Measurements from ENCODE around the gene STX4.

The STX4 gene, protein sequence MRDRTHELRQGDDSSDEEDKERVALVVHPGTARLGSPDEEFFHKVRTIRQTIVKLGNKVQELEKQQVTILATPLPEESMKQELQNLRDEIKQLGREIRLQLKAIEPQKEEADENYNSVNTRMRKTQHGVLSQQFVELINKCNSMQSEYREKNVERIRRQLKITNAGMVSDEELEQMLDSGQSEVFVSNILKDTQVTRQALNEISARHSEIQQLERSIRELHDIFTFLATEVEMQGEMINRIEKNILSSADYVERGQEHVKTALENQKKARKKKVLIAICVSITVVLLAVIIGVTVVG

GRCh38 chr16:31032736-31033708 lies at the start of gene STX4:
Gene STX4 (plus strand): TSS chr16:31033558. CDS start chr16:31033806, 248 bp downstream.
- DNase-seq (ENCODE audit: low read depth), result peak; percentile 98

GRCh38 chr16:30983898-30984610 lies 49.3 kb upstream of the STX4 start:
- DNase-seq (ENCODE audit: low read depth), result no peak

DNA sequence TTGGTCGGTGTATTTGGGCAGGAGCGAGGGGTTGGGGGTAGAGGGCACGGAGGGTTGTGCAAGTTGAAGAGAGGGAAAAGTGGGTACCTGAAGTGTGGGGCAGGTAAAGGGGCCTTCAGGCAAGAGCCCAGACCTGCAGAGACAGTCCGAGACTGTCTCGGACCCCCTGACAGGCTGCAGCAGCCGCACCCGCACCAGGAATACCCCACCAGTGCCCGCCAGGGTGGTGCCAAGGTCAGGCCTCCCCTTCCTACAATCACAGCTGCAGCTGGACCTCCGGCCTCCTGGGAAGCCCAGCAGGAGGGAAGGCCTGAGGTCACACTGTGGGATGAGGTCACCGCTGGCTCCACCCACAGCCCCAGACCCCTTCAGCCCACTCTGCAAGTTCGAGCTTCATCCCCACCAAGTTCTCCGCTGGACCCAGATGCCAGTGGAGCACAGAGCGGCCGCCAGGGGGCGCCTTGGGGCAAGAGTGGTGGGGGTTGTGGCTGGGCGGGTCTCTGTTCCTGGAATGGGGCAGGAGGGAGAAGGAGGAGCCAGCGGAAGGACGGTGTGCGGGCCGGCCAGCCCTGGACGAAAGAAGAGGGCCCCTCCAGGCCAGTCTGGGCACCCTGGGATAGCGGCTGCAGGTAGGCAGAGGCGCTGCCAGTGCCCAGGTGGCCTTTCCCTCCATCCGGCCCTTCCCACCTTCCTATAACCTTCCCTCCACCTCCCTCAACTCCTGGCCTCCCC lies 48.5 kb upstream of the STX4 start, which contains the start of gene HSD3B7:
HSD3B7 (plus strand) TSS at position 539 of the 732 bp plus-strand sequence. CDS start 452 bp downstream, outside the sequence.
- peak; percentile 70 for DNase-seq (ENCODE audit: low read depth)

GRCh38 chr16:30985401-30986128 lies 47.8 kb upstream of the STX4 start:
- DNase-seq (ENCODE audit: low read depth), result no peak

- DNase-seq (ENCODE audit: low read depth), result no peak
These were observed 47.0 kb upstream of the STX4 start for GRCh38 chr16:30986129-30986991.

DNA sequence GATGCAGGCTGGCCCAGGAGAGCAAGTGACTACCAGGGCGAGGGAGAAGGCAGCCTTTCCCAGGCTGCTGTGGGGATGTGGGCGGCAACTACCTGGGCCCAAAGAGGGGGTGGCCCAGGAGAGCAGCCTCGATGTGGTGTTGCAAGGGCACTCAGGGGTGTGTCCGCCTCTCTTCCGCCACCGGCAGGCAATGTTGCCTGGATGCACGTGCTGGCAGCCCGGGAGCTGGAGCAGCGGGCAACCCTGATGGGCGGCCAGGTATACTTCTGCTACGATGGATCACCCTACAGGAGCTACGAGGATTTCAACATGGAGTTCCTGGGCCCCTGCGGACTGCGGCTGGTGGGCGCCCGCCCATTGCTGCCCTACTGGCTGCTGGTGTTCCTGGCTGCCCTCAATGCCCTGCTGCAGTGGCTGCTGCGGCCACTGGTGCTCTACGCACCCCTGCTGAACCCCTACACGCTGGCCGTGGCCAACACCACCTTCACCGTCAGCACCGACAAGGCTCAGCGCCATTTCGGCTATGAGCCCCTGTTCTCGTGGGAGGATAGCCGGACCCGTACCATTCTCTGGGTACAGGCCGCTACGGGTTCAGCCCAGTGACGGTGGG lies 45.7 kb upstream of the STX4 start:
- DNase-seq (ENCODE audit: low read depth), result no peak

DNA sequence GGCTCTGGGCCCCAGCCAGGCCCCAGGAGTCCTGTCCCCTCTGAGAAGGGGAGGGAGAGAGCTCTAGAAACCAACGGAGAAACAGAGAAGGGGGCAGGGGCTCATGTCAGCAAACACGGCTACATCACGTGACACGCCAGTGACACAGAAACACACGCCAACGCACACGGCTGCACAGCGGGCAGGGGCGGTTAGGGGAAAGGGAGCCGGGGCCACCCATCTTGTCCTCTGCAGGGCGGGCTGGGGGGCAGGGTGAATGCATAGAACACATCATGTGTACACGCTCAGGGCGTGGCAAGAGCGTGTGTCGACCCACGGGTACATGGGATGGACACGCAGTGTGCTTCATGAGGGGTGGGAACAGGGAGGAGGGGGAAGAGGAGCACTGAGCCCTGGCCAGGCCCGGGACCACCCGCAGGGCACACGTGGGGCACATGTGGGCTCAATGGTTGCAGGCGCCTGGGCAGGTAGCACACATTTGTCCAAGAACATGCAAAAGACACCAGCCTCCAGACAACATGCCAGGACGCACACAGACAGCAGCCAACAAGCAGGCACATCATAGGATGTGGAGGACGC lies 43.8 kb upstream of the STX4 start:
- no peak for DNase-seq (ENCODE audit: low read depth)

DNA sequence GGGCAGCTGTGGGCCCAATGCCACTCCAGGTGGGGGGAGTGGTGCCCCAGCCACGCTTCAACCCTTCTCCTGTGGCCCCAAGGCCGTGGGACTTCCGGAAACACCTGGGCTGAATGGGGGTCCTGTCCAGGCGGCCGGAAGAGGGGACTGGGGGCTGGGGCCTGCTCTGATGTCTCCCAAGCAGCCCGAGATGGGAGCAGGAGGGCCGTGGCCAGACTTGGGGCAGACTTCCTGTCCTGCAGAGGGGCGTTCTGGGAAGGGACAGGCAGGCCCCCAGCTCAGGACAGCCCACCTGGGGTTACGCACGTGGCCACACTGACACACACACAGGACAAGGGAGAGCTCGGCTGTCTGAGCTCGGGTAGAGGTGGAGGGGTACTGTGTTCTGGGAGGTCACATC lies 43.3 kb upstream of the STX4 start:
- DNase-seq (ENCODE audit: low read depth), result no peak

GRCh38 chr16:30991052-30991451 lies 42.3 kb upstream of the STX4 start:
- no peak for DNase-seq (ENCODE audit: low read depth)

GRCh38 chr16:30992276-30992780 lies 41.0 kb upstream of the STX4 start:
- no peak for DNase-seq (ENCODE audit: low read depth)

GRCh38 chr16:30992931-30993816 lies 40.2 kb upstream of the STX4 start:
- DNase-seq (ENCODE audit: low read depth), result no peak

DNA sequence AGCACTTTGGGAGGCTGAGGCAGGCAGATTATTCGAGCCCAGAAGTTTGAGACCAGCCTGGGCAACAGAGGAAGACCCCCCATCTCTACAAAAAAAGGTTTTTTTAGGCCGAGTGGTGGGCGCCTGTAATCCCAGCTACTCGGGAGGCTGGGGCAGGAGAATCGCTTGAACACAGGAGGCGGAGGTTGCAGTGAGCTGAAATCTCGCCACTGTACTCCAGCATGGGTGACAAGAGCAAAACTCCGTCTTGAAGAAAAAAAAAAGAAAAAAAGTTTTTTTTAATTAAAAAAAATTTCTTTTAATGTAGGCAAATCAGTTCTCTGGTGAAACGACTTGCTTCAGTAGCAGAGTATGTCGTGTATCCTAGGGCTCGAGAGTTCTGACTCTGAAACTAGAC lies 37.4 kb upstream of the STX4 start:
- no peak for DNase-seq (ENCODE audit: low read depth)

DNA sequence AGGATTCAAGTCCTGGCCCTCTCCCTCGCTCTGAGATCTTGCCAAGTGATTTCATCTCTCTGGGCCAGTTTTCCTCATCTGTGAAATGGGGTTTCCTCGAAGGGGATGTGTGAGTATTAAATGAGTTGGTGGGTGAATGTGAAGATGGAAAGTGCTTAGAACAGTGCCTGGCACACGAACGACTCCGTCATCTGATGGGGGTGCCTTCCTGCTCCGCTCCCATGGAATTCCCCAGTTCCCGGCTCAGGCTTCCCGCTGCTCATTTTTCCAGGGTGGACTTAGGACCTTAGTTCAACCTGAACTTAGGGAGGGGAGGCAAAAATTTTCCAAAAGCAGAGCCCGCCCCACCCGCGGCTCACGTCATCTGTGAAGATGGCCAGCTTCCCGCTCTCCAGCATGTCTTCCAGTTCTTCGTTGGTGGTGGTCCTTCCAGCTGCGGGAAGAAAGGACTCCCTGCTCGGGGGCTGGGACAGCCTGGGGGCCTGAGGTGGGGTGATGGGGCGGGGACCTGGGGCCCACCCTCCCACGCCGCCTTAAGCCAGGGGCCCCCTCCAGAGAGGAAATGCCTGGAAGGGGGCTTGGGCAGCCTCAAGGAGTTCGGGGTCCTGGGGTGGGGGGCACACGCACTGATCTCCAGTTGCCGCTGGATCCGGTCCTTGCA lies 36.9 kb upstream of the STX4 start:
- no peak for DNase-seq (ENCODE audit: low read depth)

GRCh38 chr16:30996985-30997724 lies 36.2 kb upstream of the STX4 start:
- peak; percentile 70 for DNase-seq (ENCODE audit: low read depth)

- DNase-seq (ENCODE audit: low read depth), result no peak
These were observed 35.3 kb upstream of the STX4 start for GRCh38 chr16:30997725-30998711.

All from stimulated activated CD8-positive, alpha-beta memory T cell treated with anti-CD3 and anti-CD28 coated beads, Interleukin-12 subunit alpha, Interleukin-12 subunit beta, amount 100 ng/mL, for 1 hour (primary cell).